GM21576 (cell line): ENCODE data around the gene CCDC149.
"Not testable (repeated sequence)": the region's sequence is repeated elsewhere in the genome, so short reads cannot be mapped to it uniquely, and the experiment has no call there.

ENCODE experiments used
- ATAC-seq: cut with Tn5 transposase; IDR thresholded peaks from one replicate; pipeline ENCODE4 v1.9.1; 2021; ENCODE audit warnings: mild to moderate bottlenecking, moderate library complexity; ENCODE audit not compliant: unreplicated experiment

The CCDC149 gene

DNA sequence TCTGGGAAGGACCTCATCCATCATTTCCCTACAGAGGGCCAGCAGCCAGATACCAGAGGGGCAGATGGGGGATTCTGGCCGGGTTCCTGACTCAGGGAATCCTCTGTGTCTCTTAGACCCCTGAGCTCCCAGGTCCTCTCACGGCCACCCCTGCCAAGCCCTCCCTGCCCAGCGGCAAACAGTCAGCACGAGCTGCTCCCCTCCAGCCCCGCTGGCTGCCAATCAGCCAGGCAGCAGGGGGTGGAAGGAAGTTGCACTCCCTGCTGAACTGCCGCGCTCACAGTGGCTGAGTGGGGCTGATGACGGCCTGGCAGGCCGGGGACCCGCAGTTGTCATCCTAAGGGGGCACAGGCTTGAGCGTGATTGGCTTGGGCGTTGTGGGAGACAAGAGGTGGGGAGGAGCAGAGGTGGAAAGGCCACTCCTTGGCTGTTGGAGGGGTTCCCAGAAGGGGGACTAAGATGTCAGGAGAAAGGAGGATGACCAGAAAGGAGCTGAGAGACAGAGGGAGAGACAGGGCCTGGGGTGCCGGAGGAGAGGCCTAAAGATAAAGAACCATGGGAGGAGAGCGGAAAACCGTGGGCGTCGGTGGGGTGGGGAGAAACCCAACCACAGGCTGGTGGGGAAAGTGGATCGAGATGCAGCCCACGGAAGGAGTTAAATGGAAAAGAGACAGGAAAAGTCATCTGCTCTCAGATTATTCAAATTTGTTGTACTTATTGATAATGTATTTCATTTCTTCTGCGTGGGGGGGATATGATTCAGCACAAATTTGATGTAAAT, 4.4 kb upstream of the CCDC149 start:
- no peak for ATAC-seq

DNA sequence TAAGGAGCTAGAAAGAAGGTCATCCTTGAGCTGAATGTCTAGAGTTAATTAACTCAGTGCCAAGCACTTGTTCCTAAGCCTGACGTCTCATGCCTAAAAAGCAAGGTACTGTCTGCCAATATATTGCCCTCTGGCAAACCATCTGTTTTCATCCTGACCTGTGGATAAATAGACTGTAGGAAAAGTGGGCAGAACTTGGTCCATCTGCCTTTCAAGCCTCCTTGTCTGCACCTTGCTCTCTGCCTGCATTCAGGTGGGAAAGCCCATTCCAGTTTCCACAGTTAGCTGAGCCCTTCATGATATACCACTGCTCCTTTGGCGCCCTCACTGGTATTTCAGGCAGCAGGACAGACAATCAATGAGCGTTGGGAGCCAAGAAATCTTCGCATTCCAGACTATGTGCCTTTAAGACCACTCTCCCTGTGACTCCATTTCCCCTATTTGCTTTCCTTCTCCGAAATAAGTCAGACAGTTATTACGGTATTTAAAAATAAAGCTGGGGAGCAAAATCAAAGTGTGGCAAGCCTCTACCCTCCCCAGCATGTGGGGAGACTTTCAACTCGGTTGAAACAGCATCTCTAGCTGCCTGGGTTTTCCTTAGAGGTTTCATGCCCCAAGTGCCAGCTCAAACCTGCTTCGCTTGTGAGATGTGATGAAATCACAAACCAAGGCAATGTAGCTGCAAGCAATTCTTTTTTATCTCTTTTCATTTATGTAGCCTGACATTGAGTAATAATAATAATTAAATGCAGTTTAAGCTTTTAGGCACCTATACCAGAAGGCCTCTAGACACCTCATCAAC, 2.5 kb upstream of the CCDC149 start:
- ATAC-seq = no peak

DNA sequence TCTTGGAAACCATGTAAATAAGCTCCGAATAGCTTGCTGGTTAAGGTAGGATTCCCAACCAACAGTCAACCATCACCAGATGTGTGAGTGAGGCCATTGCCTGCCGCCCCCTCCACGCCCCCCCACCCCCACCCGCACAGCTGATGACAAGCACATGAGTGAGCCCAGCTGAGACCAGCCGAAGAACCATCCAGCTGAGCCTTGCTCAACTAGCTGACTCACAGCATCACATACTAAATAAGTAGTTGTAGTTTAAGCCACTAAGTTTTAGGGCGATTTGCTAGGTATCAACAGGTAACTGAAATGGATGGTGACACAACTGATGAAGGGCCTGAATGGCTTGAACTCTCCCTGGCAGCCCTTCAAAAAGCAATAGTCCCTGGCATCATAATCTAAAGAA, 1.6 kb upstream of the CCDC149 start:
- no peak for ATAC-seq

DNA sequence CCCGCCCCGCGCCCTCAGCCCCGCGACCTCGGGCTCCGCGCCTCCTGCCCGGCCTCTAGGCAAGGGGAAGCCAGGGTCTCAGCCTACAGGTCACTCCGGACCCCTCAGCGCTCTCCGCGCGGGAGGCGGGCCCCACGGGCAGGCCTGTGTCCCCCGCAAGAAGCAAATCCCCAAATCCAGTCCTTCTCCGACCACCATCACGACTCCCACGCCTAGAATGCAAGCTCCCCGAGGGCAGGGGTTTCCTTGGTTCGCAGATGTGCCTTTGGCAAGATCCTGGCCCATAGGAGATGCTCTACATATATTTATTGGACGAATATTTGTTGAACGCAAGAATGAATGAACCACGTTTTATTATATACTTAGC, 260 bp upstream of the CCDC149 start:
- no peak for ATAC-seq

DNA sequence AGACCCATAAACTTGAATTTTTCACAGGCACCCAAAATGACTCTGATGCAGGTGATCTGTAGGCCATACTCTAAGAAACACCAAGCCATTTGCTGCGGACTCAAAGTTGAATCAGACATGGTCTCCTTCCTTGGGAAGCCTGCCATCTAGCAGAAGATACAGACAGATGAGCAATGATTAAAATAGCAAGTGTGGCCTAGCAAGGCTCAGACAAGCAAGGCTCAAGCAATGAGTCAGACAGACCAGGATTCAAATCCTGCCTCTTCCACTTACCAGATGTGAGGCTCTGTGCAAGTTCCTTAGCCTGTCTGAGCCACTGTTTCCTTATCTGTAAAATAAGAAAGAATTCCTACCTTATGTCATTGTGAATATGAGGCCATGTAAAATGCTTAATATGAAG, 2.3 kb downstream of the CCDC149 start:
- no peak for ATAC-seq

DNA sequence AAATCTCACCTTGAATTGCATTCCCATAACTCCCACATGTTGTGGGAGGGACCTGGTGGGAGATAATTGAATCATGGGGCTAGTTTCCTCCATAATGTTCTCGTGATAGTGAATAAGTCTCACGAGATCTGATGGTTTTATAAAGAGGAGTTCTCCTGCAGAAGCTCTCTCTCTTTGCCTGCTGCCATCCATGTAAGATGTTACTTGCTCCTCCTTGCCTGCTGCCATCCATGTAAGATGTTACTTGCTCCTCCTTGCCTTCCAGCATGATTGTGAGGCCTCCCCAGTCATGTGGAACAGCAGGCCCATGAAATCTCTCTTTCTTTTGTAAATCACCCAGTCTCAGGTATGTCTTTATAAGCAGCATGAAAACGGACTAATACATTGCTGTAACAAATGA, 3.2 kb downstream of the CCDC149 start:
- ATAC-seq = not testable (repeated sequence)

DNA sequence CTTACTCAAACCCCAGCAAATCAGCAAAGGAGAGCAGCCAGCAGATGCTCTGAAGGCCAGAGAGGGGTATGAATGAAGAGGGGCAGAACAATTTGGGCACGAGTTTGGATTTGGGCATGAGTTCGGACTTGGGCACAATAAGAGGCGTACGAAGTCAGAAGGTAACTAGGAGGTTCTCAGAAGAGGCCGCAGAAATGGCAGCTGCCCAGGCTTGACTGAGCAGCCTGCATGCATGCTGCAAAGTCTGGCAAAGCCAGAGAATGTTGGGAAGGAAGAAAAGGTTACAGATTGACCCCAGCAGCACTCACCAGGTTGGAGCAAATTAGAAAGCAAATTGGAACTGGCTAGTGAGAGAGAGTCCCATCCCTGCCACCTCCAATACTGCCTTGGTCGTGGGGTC, 15.2 kb downstream of the CCDC149 start:
- ATAC-seq = no peak

DNA sequence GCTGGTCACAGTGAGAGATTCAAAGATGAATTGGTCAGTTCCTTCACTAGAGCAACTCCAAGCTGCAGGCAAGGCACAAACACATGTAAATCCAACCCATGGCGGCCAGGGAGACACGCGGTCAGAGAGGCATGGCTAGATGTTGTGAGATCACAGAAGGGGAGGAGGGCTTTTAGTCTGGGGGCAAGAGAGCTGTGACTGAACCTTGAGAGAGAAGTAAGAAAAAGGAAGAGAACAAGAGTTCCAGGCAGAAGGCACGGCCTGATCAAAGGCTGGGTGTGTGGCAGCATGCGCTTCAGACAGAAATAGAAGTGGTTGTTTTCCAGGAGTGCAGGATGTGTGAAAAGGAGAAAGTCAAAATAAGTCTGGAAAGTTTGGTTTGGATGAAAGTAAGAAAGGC, 15.9 kb downstream of the CCDC149 start:
- ATAC-seq = no peak

DNA sequence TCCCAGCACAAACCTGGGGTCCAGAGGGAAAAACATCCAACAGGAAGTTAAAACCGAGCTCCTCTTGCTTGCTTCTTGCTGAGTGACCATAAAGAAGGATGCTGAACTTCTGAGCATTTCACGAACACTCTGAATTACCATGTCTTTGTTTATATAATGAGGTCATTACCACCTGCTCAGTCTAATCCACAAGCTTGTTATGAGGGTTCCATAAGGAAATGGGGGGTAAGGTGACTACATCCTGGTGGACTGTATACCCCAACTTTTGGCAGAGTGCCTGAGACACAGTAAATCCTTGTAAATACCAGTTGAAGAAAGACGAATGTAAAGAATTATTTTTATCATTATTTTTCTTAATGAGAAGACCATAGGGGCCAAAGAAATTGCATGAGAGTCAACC, 16.8 kb downstream of the CCDC149 start:
- no peak for ATAC-seq

DNA sequence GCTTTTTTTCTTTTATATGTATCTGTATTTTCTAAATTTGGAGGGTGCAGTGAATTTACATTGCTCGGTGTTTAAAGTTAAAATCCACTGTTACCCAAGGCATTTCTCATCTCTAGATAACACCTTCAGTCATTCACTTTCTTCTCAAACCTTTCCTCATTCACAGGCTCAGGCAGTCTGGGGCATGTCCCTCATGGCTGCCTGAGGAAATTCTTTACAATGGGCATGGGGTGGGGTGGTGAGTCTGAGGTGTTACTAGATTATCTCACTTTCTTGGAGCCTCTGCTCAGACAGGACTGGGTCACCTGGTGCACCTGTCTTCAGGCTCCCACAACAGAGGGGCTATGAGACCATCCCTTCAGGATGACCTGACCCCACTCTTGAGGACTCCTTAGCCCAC, 17.4 kb downstream of the CCDC149 start:
- ATAC-seq = no peak

DNA sequence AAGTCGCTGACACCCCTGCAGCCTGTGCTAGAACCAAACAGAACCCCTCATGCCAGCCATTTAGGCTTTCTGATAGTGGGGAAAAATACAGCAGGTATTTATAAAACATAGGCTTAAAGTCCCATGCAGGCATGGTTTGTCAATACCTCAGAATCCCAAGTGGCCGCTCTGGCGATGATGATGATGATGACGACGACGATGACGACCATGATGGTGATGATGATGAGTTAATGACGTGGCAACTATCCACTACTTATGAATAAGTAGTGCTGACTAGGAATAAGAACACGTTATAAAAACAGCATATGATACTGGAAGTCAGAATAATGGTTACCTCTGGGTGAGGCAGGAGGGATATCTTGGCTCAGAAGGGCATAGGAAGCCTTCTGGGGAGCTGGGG, 18.0 kb downstream of the CCDC149 start:
- ATAC-seq = no peak

DNA sequence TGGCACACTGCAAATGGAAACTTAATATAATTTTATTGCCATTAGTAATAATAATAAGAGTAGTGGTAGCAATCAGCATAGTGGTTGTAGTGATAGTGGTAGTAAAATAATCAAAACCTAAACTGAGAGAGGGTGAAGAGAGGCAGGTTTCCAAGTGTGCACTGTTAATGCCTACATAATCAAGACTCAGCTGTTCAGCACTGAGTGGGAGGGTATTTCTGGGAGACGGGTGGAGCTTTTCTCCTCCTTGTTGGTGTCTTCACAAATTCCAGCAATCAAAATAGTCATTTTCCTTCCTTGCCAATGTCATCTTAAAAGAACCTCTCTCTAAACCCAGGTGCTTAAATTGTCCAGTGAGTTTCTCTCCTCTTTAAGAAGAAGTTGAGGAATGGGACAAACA, 18.6 kb downstream of the CCDC149 start:
- no peak for ATAC-seq

DNA sequence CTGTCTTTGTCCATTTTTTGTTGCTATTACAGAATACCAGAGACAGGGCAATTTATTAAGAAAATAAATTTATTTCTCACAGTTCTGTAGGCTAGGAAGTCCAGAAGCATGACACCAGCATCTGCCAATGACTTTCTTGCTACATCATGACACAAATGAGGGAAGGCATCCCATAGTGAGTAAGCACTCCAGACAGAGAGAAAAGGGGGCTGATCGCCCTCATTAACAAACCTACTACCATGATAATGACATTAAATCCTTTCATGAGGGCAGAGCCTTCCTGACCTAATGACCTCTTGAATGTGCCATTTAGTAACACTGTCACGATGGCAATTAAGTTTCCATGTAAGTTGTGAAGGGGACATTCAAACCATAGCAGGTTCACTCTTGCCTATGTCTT, 20.1 kb downstream of the CCDC149 start:
- no peak for ATAC-seq

DNA sequence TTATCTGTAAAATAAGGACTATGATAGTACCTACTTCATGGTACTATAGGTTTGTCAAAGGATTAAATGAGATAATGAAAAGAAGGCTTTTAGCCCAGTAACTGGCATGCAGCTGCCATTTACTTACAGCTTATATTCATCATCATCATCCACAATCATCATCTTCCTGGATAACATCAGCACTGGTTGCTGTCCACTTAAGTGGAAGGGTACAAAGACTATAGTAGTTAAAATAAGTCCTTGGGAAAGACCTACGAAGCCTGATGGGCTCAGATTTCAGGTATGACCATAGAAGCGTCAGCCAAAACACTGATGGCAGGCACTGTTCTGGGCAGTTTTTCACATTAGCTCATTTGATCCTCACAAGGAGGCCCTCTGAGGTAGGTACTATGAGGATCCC, 20.6 kb downstream of the CCDC149 start:
- no peak for ATAC-seq

DNA sequence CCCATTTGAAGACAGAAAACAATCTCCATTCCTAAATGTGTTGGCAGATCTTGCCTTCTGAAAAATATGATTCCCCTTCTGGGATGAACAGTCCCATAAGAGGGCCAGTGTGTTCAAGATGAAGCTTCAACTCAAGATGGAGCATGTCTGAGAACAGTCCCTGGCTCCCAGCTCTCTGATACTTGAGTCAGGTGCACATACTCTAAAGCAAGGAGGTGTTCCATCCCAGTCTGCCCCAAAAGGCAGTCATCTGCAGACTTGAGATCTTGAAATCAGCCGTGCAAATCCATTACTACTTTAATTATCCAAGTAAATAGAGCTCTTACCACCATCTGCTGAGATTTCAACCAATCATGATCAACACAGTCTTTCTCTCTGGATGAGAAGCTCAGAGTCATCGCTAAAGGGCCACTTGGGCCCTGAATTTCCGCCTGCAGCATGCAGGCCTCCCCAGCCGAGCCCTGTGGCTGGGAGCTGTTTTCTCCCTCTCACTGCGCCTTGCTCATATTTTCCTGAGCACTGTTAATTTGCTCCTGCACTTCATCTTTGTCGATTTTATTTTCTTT, 22.2 kb downstream of the CCDC149 start:
- no peak for ATAC-seq

DNA sequence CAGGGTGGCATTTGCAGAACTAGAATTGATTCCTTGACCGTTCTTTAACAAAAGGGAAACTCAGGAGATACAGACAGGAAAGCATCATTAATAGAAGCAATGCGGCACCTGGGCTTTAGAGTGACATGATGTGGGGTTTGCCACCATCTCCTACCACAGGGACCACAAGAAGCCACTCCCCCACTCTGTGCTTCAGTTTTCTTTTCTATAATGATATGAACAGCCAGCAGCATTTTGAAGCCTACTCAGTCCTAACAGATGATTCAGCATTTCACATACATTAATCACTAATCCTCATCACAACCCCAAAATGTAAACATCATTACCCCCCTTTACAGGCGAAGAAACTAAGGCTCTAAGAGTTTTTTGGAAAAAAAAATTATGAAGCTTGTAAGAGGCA, 22.9 kb downstream of the CCDC149 start:
- no peak for ATAC-seq

DNA sequence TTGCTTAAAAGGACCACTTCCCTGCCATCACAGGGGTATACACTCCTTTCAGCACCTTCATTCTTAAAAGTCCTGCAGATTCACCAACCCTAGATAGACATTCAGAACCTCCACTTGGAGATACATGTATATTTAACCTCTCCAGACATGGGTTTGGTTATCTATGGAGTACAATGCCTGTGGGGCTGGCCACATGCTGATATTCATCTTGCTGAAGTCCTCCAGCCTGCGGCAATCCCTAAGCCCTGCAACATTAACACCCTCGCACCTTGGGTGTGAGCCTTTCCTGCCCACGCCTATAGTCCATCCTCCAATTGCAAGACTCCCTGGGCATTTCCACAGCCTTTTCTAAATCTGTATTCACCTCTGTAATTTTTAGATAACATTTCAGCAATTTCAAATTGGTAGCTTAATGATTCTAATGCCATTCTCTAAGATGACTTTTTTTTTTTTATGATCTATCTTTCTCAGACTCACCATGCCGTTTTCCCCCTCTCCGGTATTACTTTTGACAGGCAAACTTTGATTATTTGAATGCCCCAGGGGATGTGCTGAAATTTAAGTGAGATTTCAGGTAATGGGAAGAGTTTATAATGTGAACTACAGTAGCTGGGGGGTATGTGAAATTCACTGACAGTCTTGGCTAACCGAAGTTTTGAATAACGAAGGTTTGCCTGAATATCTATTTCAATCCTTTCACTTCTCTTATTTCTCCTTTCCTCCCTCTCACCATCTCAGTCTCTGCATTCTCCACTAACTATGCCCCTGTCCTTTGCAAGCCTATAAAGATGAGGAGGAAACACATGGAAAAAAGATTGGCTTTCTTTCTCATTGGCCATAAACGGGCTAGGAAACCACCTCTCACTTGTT, 24.1 kb downstream of the CCDC149 start:
- ATAC-seq = no peak

DNA sequence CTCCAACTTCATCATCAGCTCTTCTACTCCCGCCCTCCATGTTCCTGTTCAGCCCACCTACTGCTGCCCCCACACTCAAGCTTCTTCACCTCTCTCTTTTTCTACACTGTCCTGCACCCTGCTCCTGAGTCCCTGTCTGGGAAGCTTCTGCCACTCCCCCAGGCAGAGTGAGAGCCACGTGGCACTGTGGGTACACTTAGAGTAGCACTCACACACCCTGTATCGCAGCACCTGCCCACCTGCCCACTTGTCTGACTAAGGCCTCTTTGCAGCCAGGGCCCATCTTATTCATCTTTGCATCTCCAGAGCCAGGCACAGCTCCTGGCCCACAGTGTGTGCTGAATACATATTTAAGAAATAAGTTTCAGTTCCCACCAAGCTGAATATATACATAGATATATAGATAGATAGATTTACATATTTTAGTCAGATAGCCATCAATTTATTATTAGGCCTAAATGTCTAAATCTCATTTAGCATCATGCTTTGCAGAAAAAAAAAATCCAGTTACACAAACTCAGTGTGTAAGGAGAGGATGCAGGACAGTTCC, 24.9 kb downstream of the CCDC149 start:
- no peak for ATAC-seq

DNA sequence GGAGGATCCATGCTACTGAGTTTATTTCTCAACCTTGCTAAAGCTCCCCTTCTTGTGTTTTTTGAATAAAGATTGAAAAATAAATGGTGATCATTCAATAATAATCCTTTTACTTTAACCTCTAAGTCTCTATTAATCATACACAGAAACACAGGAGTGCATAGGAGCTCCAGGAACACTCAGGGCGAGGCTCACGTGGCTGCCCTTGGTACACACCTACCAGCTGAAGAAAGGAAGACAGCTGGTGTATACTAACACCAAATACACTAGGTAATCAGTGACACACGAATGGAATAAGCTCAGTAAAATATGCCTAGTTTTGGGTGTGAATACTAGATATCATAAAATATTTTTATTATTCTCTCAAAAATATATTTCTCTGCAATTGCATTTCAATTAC, 26.2 kb downstream of the CCDC149 start:
- ATAC-seq = no peak

DNA sequence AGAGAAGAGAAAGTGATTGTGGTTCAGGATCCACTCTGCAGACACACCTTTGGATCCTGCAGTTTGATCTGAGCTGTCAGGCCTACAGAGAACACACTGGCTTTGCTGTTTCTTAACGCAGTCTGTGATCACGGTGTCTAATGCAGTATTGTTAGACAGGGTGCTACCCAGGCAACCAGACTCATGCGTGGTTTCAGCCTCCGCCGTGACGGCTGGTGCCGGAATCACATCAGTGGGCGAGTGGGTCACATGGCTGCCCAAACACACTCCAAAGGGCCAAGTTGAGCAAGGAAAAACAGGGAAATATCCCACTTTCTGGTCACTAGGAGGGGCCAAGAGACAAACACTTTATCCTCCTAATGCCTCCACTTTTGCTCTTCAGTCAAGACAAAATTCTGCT, 27.5 kb downstream of the CCDC149 start:
- no peak for ATAC-seq

DNA sequence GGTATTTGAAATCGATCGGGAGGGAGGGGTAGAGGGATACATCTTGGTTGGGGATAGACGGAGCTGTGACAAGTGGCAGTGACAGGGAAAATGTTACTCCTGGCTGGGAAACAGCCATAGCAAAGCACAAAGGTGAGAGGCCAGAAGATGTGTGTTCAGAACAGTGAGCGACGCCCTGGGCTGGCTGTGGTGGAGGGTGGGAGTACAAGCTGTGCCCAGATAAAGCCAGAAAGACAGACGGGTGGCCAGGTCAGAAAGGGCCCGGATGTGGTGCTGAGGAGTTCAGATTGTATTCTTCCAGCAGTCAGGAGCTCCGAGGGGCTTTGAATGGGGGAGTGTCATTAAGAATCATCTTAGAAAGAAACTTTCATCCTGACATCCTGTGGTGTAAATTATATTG, 27.9 kb downstream of the CCDC149 start:
- ATAC-seq = no peak
